SKM-1 (cell line): ENCODE data around the gene PITPNC1.
A peak's percentile ranks its signal among the peaks of the same experiment; 100 is the strongest.
"Not testable (repeated sequence)": the region's sequence is repeated elsewhere in the genome, so short reads cannot be mapped to it uniquely, and the experiment has no call there.

ENCODE experiments used
- DNase-seq: peaks from one replicate; lab custom pipeline; 2025; ENCODE audit not compliant: unreplicated experiment; lab: John Stamatoyannopoulos, UW

The PITPNC1 gene

DNA sequence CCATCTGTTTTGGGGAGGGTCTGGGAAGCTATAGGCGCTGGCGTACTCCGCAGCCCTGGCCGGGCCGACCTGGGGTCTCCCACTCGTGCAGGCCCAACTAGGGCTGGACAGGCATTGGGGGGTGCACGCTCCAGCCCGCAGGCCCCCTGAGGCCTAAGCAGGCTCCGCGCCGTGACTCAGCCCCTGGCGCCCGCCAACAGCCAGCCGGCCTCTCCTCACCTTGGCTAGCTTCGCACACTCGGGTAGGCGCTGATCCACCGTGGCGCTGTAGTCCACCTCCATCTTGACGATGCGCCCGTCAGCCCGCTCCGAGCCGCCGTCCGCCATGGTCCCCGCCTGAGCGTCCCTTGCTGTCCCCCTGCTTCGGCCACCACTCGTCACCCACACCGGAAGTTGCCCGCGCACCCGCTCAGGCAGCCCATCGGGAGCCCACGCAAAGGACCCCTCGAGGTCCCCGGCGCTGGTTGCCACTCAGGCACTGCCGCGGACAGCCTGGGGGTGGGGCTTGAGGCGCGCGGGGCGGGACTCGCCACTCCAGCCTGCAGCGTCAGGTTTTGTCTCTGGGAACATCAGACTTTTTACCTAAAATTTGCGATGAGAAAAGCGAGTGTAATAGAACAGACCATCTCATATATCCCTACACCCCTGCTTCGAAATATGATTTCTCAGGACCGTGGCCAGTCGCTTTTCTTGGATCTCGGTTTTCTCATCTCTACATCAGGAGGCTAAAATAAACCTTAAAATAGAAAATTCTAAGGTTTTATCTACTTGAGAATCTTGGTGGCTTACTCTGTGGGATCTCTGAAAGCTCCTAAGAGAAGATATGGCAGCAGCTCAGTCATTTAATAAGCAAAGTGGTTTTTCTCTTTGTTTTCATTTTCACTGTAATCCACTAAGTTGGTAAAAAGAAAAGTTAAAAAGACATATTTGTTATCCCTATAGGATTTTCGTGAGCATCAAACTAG, 10.6 kb upstream of the PITPNC1 start, which contains the start of gene PSMD12:
Gene PSMD12 (minus strand): TSS at position 385 of the 965 bp plus-strand sequence. CDS start 58 bp downstream, at position 327.
- DNase-seq, result peak; percentile 68

DNA sequence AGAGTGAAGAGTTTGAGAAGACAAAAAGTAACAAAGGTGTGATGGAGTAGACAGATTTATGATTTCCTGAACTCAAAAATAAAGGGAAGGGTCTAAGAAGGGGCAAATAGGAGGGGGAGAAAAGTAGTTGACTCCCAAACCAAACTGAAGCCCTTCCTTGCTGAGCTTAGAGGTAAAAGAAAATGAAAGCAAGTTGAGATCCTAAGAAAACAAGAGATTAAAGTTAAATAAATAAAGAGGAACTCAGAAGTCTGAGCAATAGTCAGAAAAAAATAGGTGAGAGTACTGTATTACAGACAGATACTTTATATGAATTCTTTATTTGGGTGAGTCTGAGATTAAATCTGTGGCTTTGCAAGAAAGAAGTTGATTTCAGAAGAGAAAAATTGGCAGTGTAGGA, 7.4 kb upstream of the PITPNC1 start:
- DNase-seq, result no peak

DNA sequence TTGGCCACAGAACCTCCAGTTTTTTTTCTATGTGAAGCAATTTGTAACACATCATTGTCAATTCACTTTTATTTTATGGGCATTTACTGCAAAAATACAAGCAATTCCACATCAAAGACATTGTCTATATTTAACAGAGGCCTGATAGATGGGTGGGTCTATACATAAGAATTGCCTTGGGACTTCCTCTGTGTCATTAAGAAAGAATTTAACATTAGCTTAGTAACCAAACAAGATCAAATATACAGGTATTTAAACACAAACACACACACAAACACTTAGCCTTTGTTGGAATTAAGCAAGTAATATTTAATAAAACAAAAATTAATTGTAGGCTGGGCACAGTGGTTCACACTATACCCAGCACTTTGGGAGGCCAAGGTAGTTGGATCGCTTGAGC, 4.3 kb upstream of the PITPNC1 start:
- no peak for DNase-seq

DNA sequence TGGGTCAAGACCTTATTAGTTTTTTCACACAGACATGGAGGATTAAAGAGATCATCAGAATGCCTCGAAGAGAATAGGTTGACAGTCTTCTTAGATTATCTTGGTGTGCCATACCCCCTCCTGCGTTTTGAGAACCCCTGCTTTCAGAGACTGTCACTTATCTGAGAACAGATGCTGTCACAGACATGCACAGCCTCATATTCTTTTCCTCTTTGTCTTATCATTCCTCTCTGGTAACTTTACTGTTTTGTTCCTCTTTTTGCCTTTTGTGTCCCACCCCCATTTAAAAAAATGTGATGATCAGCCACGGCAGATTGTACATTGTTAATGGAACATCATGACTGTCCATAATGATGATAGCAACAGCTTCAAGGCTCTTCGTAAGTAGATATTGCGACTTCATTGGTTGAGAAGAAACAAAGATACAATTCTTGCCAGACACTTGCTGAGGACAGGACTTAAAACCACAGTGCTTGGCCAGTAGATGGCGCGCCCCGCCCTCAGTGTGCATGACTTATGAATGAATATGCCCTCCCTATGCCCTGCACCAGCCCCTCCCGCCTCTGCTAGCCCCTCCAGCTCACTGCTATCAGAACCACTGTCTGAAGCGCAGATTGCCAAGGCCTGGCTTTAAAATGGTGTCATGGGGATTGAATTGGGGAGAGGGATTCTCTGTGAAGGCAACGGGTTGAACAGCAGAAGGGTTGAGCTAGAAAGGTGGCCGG, 2.6 kb upstream of the PITPNC1 start:
- DNase-seq, result peak; percentile 50

DNA sequence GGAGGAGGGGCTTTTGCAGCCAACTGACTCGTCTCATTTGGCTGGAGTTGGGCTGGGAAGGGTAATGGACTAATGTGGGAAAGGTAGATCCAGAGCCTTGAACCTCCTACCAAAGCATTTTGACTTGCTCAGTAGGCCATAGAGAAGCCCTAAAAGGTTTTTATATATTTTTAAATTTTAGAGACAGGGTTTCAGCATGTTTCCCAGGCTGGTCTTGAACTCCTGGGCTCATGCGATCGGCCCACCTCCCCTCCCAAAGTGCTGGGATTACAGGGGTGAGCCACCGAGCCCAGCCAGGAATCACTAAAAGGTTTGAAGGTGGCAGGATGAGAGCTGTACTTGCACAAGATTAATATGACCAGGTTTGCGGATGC, 2.0 kb upstream of the PITPNC1 start:
- no peak for DNase-seq

DNA sequence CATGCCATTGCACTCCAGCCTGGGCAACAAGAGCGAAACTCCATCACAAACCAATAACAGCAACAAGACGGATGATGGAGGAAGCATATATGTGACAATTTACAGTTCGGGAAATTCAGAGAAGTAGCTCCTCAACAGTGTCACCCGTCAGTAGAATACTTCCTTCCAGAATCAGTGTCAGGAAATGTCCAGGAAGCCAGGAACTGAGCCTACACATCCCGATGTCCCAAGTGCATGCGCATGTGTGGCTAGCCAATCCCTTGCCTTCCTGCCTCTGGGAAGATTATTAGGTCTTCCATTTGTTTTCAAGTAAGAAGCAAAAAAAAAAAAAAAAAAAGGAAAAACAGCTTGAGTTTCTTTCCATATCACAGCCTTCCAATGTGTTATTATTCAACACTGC, 1.4 kb upstream of the PITPNC1 start:
- no peak for DNase-seq

DNA sequence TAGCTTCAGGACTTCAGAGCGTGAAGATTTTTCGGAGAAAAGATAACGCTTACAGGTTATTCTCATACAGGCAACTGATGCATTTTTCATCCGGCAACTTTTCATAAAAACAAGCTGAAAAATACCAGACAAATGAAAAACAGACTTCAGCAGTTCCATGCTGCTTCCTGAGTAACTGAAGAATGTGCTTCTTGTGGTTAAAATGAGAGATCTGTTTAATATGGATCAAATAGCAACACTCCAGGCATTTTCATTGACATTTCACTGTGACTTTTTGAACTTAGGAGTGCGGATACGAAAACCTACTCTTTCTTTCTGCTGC, 705 bp upstream of the PITPNC1 start:
- DNase-seq, result no peak

DNA sequence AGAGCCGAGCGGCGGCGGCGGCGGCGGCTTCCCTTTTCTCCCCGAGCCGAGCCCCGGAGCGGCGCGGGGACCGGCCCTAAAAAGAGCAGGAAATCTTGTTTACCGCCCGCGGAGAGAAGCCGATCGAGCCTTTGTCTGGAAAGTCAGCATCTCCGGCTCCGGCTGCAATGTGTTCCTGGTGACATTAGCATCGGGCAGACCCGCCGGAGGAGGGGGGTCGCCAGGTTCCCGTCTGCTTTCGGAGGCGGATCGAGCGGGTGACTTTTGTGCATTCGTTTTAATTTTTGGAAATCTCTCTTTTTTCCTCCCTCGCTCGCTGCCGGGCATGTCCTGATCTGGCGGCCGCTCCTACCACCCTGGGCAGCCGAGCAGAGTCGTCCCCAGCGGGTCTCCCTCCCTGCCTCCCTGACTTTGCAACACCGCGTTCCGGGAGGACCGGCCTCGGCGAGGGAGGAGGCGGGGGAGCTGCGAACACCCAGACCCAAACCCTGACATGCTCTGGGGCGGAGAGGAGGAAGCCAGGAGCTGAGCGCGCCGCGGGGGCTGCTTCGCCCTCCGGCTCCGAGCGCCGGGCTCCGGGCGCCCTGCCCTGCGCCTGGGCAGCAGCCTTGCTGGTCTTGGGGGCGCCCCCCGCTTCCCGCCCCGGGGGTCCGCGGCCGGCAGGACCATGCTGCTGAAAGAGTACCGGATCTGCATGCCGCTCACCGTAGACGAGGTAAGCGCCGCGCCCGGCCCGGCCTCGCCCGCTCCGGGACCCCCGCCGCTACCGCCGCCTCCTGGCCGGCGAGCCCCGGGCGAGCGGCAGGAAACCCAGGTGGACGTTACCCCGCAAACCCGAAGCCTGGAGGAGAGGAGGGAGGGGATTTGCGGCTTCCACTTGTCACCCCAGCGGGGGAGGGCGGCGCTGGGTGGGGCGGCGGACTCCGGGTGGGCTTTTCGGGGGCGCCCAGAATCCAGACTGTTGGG, 690 bp downstream of the PITPNC1 start:
- no peak for DNase-seq

DNA sequence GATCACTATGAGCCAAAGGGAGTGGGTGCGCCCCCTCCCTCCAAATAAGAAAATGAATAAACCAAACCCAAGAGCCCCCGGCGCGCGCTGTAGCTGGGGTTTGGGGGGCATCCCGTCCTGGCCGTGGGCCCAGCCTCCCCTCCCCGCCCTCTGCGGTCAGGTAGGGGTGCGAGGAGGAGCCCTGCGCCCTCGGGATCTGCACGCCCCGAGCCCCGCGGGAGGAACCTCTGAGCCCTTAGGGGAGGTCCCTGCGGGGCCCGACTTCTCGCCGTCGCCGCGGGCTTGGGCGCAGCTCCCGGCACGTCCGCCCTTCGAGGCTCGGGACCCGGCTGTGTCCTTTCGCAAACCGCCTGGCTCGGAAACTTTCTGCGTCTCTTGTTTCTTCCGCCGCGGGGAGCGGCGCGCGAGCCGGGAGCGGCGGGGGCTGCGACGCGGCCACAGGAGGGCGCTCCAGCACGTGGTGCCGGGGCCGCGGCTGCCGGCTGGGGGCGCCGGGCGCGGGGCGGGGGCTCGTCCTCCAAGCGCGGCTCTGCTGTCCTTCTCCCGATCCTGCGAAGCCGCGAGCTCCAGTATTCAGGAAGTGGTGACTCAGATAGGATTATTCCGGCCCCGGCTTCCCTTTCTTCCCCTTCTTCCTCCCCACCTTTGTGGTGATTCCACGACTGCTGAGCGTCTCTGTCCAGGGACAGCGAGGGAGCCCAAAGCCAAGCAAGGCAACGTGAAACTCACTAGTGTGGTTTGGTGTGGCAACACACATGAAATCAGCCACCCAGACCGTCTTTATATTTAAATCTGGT, 1.6 kb downstream of the PITPNC1 start:
- no peak for DNase-seq

DNA sequence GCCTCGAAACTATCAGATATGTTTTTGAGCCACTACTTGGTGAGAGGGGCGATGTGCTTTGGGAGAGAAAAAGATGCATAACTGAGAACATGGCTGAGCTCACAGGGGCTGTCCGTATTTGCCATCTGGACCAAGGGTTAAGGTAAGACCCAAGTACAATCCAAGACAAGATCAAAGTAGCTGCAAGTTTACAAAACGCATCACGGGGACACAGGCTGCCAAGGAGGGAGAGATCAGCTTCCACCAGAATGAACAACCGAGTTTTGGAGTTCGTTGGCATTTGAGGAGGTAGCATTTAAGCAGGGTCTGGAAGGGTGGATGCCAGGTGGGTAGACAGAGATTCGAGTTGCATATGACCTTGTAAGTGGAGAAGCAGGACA, 2.2 kb downstream of the PITPNC1 start:
- DNase-seq, result no peak

DNA sequence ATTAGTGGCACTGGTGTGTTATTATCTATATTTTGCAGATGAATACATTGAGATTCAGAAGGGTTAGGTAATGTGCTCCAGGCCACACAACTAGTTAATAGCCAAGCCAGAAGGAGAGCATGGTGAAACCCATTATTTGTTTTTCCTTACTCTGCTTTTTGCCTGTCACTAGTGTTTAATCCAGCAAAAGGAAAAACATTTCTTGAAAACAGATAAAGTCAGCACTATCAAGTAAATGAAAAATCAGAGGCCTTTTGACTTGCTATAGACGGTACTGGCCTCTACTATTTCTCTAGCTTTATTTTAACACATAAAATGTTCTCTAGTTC, 4.8 kb downstream of the PITPNC1 start:
- no peak for DNase-seq

DNA sequence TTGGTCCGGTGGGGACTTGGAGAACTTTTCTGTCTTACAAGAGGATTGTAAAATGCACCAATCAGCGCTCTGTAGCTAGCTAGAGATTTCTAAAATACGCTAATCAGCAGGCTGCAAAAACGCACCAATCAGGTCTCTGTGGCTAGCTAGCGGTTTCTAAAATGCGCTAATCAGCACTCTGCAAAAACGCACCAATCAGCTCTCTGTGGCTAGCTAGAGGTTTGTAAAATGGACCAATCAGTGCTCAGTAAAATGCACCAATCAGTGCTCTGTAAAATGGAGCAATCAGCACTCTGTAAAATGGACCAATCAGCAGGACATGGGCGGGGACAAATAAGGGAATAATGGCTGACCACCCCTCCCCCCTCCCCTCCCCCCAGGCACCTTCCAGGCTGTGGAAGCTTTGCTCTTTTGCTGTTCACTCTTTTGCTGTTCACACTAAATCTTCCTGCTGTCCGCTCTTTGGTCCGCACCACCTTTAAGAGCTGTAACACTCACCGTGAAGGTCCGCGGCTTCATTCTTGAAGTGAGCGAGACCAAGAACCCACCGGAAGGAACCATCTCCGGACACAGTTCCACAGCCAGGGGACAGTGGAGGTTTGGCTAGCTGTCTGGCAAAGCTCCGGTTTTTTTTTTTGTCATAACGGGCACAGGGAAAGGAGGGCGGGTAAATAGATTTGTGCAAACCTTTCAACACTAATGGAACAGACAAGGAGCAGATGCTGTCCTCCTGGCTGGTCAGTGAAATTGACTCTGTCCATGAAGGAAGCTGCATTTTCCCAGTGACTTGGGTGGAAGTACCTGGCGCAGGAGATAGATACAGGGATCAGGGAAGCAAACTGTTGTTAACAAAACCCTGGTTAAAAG, 8.3 kb downstream of the PITPNC1 start:
- DNase-seq, result no peak

DNA sequence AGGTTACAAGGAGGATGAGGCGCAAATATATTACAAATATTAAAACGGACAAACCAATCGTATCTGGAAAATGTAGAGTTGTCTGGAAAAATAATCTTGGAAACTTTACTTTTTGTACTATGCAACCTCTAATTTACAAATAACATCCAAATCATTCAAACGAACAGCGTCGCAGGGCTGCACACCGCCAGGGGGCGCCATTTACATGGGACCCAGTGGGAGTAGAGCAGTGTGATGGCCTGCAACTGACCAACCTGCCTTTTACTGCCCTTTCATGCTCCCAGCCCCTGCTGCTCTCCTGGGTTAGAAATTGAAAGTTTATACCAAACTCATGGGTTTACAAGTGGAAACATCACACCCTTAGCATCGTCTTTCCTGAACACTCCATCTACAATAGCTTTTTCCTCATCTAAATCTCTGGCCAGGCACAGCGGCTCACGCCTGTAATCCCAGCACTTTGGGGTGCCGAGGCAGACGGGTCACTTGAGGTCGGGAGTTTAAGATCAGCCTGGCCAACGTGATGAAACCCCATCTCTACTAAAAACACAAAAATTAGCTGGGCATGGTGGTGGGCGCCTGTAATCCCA, 10.0 kb downstream of the PITPNC1 start:
- DNase-seq, result no peak

DNA sequence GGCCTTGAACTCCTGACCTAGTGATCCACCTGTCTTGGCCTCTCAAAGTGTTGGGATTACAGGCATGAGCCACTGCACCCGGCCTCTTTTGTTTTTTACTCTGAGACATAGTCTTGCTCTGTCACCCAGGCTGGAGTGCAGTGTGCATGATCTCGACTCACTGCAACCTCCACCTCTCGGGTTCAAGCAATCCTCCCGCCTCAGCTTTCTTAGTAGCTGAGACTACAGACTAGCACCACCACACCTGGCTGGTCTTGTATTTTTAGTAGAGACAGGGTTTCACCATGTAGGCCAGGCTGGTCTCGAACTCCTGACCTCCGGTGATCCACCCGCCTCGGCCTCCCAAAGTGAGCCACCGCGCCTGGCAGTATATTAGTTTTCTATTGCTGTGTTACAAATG, 11.5 kb downstream of the PITPNC1 start:
- not testable (repeated sequence) for DNase-seq

DNA sequence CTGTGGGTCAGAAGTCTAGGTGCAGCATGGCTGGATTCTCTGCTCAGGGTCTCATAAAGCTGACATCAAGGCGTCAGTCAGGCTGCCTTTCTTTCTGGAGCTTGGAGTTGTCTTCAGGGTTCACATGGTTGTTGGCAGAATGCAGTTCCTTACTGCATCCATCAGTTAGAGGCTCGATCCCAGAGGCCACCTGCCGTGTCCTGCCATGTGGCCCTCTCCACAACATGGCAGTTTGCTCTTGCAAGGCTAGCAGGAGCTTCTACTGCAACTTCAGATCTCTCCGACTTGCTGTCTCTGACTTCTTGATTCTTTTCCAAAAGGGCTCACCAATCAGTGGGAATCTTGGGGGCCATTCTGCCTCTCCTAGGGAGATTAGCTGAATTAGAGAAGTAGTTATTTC, 11.9 kb downstream of the PITPNC1 start:
- no peak for DNase-seq

DNA sequence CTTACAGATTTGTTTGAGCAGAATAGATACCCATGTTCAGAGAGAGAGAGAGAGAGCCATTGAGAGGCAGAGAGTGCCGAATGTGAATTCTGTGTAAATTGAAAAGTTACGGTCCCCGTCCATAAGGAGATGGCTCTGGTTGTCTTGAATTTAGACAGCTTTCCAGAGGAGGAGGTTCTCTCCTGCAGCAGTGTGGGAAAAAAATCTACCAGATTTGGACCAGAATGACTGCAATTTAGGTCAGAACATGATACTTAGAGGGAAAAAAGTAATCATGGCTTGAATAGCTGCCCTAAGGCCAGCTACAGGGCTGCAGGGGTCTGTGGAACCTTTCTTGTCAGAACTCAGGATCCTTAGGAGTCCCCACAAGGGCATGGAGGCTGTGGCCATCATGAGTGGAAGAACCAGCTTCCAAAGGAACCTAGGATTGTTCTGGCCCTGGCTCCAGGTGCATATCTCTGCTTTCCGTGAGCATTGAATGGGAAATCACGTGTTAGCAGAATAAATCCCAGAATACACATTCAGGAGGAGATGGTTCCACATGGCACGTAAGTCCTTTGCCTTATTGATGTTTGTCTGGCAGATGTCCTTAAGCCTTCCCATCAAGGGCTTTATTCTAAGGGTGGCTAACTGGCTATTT, 13.0 kb downstream of the PITPNC1 start:
- DNase-seq, result no peak

DNA sequence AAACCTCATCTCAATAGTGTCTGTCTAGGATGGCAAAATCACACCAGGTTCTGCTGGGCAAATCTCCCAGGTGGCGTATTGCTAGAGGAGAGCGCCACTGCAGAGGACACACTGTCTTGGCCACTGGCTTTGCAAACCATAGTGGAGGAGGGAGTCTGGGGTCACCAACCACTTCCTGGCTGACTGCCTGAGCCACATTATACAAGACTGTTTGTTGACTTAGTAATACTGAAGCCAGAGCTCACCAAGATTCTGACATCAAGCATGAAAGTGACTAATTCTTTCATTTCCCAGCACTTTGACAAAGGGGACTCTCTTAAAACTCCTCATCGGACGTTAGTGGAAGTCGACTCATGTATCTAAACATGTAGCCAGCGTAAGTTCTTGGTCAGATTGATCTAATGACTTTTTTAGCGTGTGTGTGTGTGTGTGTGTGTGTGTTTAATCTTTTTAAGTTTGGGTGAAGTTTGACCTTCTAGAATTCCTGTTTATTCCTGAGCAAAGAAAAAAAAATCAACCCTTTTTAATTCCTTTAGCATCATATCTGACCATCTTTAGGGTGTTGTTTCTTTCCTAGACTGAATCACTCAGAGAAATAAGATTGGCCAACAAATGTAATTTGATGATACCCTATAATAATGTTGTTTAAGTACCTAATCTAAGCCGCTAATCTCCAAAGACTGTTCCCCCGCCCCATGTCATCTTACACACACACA, 13.7 kb downstream of the PITPNC1 start:
- DNase-seq, result no peak

DNA sequence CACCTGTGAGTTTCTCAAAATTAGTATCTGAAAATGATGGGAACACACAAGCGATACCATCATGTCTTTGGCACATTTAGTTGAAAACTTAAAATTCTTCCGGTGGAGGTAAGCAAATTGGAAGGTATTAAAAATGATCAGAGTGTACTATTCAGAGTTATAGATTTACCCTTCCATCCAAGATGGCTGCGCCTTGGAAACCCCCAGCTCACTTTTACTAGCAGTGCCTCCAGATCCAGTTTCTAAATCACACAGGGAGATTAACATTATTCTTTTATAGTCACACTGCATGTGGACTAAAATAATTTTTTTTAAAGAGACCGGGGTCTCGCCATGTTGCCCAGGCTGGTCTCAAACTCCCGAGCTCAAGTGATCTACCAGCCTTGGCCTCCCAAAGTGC, 15.0 kb downstream of the PITPNC1 start:
- no peak for DNase-seq
